GM18951 (cell line): ENCODE results near the gene C19orf67.

Experiments used
- POLR2A ChIP-seq: IDR thresholded peaks from 4 replicates; pipeline ENCODE4 v1.6.1; 2011; ENCODE audit warnings: mild to moderate bottlenecking; ENCODE audit not compliant: insufficient read length, insufficient read depth; ENCODE audit errors: extremely low read depth
- in situ Hi-C: fragments of 300-500 bp; cut with MboI; formaldehyde crosslinking; loops from one replicate; pipeline ENCODE4 v1.12.0; 2022; ENCODE audit warnings: low sequenced_read_pairs, mixed read lengths, inconsistent platforms; ENCODE audit not compliant: unreplicated experiment

Gene C19orf67

GRCh38 chr19:14115756-14116155 is 30.2 kb upstream of the C19orf67 start:
- TF ChIP-seq POLR2A: no peak
- in situ Hi-C loops: no loop called here

GRCh38 chr19:14114854-14115253 is 29.3 kb upstream of the C19orf67 start:
- in situ Hi-C loops: no loop called here
- no peak for TF ChIP-seq POLR2A

GRCh38 chr19:14114439-14114838 is 28.9 kb upstream of the C19orf67 start:
- no peak for TF ChIP-seq POLR2A
- in situ Hi-C loops: no loop called here

- TF ChIP-seq POLR2A: no peak
- in situ Hi-C loops: no loop called here
Observed at GRCh38 chr19:14113762-14114414, 28.3 kb upstream of the C19orf67 start.

GRCh38 chr19:14112809-14113385 is 27.3 kb upstream of the C19orf67 start:
- no peak for TF ChIP-seq POLR2A
- in situ Hi-C loops: no loop called here

- no peak for TF ChIP-seq POLR2A
- in situ Hi-C loops: no loop called here
Observed at GRCh38 chr19:14112051-14112808, 26.6 kb upstream of the C19orf67 start.

- in situ Hi-C loops: no loop called here
- no peak for TF ChIP-seq POLR2A
Observed at GRCh38 chr19:14111486-14111885, 25.9 kb upstream of the C19orf67 start.

GRCh38 chr19:14110650-14111049 is 25.1 kb upstream of the C19orf67 start:
- in situ Hi-C loops: no loop called here
- TF ChIP-seq POLR2A: no peak

DNA sequence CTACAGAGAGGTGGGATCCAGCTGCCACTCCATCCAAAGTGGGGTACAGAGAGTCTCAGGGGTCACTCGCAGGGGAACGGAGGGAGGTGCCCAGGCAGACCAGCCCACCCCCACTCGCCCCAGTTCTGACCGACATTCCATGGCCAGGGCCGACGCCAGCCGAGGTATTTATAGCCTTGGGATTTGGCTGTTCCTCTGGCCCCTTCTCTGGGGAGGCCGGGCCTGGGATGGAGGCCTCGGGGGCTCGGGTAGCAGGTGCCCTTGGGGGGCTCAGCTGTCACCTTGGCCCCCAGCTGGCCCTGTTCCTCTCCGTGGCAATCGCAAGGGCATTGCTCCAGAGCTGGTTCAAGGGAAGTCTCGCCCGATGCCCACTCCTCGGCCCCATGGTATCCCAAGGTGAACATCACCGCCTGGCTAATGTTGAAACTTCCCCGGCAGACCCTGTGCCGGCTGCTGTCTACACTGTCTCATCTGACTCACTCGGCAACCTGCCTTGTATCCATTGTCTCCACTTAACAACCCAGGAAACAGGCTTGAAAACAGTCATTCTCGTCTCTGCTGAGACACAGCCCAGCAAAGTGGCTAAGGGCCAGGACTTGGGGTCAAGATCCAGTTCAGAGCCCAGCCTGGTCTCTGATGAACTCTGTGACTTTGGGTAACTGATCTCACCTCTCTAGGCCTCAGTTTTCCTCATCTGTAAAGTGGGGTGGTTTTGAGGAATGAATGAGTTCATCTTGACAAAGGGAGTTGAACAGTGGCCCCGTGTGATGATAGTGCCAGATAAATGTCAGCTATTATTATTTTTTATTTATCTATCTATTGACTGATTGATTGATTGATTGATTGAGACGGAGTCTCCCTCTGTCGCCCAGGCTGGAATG is 22.2 kb upstream of the C19orf67 start:
- in situ Hi-C loops: no loop called here
- no peak for TF ChIP-seq POLR2A

- in situ Hi-C loops: no loop called here
- TF ChIP-seq POLR2A: no peak
Observed at GRCh38 chr19:14106840-14107239, 21.3 kb upstream of the C19orf67 start.

DNA sequence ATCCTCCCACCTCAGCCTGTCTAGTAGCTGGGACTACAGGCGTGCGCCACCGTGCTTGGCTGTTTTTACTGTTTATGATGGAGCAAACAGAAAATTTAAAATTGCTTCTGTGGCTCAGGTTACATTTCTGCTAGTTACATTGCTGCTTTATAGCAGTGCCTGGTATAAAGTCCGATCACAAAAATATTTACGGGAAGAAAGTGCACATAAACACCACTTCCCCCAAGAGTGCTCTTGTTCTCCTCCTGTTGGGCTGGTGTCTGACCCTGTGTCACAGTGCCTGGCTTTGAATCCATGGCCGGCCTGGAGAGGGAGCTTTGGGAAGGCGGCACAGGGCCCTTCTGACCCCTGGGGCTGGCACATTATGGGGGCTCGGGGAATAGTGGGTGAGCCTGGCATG is 20.1 kb upstream of the C19orf67 start:
- in situ Hi-C loops: no loop called here
- TF ChIP-seq POLR2A: no peak

- TF ChIP-seq POLR2A: no peak
- in situ Hi-C loops: no loop called here
Observed at GRCh38 chr19:14103310-14103709, 17.7 kb upstream of the C19orf67 start.

DNA sequence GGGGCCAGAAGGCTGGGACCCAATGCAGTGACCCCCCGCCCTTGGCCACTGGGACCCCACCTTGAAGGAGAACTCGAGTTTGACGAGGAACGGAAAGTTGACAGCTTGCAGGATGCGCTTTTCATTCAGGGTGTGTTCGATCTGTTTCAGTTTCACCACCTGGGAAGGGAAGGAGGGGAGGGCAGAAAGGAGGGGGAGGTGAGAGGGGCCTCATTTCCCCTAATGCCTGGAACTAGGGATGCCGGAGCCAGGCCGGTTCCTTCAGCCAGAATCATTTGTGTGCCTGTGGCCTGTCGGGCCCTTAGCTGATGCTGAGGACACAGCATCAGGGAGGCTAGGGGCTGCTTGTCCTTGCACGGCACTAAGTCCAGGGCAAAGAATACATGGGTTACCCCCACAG is 17.2 kb upstream of the C19orf67 start:
- in situ Hi-C loops: no loop called here
- TF ChIP-seq POLR2A: no peak
